Measurements from ENCODE around the gene ANO6.

The ANO6 gene

DNA sequence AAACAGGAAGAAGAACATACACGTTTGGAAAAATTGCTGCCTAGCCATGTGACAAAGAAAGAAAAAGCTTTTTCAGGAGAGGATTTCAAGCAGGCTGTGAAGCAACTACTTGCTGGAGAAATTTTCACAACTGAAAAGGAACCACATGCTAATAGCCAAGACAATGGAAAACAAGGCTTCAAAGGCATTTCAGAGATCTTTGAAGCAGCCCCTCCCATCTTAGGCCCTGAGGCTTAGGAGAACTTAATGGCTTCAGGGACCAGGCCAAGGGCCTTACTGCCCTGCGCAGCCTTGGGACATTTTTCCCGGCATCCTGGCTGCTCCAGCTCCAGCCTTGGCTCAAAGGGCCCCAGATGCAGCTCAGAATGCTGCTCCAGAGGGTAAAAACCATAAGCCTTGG lies 257.7 kb downstream of the ANO6 start:
- DNase-seq = no peak

DNA sequence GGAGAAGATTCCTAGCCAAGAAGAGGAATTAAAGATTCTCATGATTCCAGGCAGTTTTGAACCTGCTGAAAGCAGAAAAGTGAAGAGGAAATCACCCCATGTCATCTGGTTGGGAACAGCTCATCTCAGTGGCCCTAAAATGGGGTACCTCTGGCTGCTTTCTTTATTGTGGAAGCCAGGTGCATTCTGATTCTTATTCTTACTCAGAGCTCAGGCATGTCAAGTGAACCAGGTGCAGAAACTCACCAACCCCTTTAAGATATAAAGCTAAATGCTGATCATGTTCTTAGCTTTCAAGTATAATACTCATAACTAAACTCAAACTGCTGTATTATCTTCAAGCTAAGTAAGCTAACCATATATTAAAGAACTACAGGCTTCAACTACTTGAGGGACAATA lies 259.7 kb downstream of the ANO6 start:
- DNase-seq = no peak

DNA sequence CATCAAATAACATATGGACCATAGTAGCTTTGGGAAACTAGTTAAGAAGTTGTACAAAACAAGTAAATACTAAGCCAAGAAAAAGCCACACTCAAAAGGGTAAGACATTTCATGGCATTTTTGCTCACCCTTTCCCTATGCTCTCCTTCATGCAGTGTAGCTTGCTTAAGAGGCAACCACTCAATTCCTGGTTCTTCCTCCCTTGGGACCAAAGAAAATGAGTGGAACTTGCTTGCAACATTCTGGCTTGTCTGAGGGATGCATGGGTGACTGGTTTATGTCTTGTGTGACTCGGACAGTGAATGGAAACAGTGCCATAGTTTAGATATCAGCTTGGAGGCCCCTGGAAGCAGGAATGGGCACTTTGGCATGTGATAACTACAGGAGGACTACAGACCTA lies 261.6 kb downstream of the ANO6 start:
- DNase-seq = no peak

DNA sequence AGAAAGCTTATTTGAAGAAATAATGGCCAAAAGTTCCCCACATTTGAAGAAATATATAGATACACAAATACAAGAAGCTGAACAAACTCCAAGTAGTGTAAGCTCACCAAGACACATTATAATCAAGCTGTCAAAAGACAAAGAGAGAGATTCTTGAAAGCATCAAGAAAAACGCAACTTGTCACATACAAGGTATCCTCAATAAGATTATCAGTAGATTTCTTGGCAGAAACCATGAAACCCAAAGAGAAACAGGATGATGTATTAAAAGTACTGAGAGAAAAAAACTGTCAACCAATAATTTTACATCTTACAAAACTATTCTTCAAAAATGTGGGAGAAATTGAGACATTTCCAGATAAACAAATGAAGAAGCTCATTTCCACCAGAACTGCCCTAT lies 263.0 kb downstream of the ANO6 start:
- no peak for DNase-seq

DNA sequence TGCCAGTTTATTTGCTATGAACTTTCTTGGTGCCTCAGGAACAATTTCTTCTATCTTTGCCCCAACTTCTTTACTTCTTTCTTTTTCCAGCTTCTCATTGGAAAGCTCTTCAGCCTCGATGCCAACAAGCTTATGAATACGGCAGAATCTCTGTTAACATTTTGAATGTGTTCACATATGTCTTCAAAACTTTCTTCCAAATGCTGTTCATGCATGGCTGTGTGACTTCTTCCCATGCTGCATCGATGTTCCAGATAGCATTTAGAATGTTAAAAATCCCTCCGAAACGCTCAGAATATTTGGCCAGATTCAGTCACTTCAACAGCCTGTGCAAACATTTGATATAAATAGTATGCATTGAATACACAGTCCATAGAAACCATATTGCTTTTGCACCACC lies 265.9 kb downstream of the ANO6 start:
- DNase-seq = no peak

DNA sequence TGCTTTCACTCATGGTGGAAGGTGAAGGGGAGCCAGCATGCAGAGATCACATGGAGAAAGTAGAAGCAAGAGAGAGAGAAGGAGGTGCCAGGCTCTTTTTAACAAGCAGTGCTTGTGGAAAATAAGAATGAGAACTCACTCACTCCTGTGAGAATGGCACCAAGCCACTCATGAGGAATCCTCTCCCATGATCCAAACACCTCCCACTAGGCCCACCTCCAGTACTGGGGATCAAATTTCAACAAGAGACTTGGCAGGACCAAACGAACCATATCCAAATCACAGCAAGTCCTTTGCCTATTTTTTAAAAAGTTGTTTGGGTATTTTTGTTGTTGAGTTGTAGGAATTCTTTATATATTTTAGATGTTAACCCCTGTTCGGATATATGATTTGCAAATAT lies 267.7 kb downstream of the ANO6 start:
- no peak for DNase-seq

Data from stimulated activated CD4-positive, alpha-beta T cell treated with anti-CD3 and anti-CD28 coated beads, Interleukin-4, amount 100 ng/mL, for 4 hours (primary cell).